ENCODE measurements around the gene NBEA.

GRCh38 chr13:35293579-35294226, 351.6 kb downstream of the NBEA start:
- TF ChIP-seq CTCF (IDR thresholded peaks at IDR 0.05) (no peak), POLR2A (IDR thresholded peaks at IDR 0.05) (no peak), POLR2AphosphoS5 (IDR thresholded peaks at IDR 0.05) (no peak)

All from sigmoid colon (tissue), 4 donors.